GM18517 (cell line): ENCODE data around the gene SOCS4.

ENCODE experiments used
- ATAC-seq: cut with Tn5 transposase; IDR thresholded peaks from one replicate; pipeline ENCODE4 v1.9.1; 2021; ENCODE audit warnings: mild to moderate bottlenecking, moderate library complexity; ENCODE audit not compliant: unreplicated experiment

The SOCS4 gene

DNA sequence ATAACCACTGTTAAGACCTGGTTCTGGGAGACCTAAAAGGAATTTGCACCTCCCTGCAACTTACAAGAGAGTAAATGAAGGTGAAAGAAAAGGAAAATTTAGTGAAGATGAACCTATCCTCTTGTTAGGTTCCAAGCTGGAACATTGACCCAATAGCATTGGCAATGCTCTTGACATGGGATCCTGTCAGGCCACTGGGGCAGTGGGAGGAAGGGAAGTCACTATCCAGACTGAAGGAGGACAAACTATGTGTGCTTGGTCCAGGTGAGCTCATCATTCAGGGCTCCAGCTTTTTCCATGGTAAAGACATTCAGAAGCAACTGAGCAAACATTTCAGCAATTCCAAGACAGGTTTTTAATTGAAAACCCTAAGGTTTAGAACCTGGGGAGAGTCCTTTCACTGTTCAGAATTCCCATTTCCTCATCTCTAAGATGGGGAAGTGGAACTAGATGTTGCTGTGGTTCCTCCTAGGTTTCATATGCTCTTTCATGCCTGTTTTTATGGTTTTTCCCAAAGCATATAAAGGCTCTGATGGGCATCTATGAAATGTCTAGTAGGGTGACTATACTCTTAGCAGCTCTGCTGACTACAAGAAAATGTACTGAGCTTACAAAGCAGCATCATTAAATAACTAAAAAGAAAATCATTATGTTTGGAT lies 57.5 kb downstream of the SOCS4 start:
- ATAC-seq = no peak

- no peak for ATAC-seq
These were observed 58.1 kb downstream of the SOCS4 start for GRCh38 chr14:55085060-55085660.

DNA sequence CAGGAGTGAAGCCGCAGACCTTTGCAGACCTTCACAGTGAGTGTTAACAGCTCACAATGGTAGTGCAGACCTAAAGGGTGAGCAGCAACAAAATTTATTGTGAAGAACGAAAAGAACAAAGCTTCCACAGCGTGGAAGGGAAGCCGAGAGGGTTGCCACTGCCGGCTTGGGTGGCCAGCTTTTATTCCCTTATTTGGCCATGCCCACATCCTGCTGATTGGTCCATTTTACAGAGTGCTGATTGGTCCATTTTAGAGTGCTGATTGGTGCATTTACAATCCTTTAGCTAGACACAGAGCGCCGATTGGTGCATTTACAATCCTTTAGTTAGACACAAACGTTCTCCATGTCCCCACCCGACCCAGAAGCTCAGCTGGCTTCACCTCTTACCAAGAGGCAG lies 59.9 kb downstream of the SOCS4 start:
- ATAC-seq = no peak

GRCh38 chr14:55088356-55088755 lies 61.3 kb downstream of the SOCS4 start:
- no peak for ATAC-seq

DNA sequence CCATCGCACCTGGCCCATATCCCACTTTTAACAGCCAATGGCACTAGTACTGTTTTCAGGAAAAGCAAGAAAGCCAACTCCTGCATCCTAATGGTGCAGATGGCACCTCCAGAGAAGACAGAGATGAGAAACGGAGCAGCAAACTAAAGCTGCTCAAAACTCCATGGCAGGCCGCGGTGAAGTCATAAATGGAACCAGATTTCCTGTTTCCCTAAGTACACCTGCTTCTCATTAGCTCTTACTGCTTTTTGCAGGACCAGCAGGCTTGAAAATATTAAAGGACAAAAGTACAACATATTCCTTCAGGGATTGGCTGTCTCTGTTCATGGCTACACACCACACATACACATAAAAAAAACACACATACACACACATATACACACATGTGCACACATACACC lies 65.3 kb downstream of the SOCS4 start:
- no peak for ATAC-seq

DNA sequence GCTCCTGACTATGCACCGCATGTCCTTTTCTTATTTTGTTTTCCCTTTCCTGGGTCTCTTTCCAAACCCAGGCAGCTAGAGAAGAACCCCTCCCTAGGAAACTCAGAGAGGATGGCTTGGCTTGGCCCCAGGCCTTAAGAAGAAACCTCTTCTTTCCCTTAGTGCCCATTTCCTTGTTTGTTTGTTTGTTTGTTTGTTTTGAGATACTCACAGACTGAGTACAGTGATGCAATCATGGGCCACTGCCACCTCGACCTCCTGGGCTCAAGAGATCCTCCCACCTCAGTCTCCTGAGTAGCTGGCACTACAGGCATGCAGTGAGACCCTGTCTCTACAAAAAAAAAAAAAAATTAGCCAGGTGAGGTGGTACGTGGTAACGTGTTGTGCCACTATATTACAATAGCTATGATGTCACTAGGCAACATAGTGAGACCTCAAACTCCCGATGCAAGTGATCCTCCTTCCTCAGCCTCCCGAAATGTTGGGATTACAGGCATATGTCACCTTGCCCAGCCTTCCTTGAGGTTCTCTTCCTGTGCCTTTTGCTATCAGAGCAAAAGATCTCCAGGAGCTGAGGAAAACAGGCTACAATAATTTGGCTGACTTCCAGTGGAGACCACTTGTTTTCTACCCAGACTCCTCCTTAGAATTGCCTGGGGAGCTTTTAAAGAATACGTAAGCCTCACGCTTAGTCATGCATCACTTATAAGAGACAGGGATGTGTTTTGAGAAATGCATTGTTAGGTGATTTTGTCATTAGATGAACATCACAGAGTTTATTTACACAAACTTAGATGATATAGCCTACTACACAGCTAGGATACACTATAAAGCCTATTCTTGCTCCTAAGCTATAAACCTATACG lies 67.5 kb downstream of the SOCS4 start:
- ATAC-seq = no peak

GRCh38 chr14:55097881-55098560 lies 71.0 kb downstream of the SOCS4 start:
- peak; percentile 66 for ATAC-seq

GRCh38 chr14:55098561-55098898 lies 71.5 kb downstream of the SOCS4 start:
- ATAC-seq = no peak
